Body of pancreas (tissue), 4 donors: ENCODE data around the gene FN3KRP.

Source experiments
- POLR2A ChIP-seq, 3 donors: fragments of 450-650 bp; IDR thresholded peaks; one replicate each; pipeline ENCODE4 v1.6.1; 2016; ENCODE audit warnings: antibody characterized with exemption in 3 of 3, mild to moderate bottlenecking in 2 of 3
- TF ChIP-seq, protein P1 (sequence below), 7 experiments: fragments of 450-650 bp in 4 of 7; fragments of 200-600 bp in 3 of 7; sonication (generic) in 3 of 7; IDR thresholded peaks; one replicate each; pipeline ENCODE4 v1.5.1; 2016 to 2019; ENCODE audit warnings: antibody characterized with exemption in 7 of 7

GRCh38 chr17:82709024-82709675 lies 7.4 kb upstream of the FN3KRP start:
- TF ChIP-seq, protein P1, sequence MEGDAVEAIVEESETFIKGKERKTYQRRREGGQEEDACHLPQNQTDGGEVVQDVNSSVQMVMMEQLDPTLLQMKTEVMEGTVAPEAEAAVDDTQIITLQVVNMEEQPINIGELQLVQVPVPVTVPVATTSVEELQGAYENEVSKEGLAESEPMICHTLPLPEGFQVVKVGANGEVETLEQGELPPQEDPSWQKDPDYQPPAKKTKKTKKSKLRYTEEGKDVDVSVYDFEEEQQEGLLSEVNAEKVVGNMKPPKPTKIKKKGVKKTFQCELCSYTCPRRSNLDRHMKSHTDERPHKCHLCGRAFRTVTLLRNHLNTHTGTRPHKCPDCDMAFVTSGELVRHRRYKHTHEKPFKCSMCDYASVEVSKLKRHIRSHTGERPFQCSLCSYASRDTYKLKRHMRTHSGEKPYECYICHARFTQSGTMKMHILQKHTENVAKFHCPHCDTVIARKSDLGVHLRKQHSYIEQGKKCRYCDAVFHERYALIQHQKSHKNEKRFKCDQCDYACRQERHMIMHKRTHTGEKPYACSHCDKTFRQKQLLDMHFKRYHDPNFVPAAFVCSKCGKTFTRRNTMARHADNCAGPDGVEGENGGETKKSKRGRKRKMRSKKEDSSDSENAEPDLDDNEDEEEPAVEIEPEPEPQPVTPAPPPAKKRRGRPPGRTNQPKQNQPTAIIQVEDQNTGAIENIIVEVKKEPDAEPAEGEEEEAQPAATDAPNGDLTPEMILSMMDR (IDR thresholded peaks at IDR 0.05): no peak
- no peak for TF ChIP-seq POLR2A (IDR thresholded peaks at IDR 0.05)
